NCI-H510A (cell line): ENCODE results near the gene CDK11B.
"Not testable (repeated sequence)": the region's sequence is repeated elsewhere in the genome, so short reads cannot be mapped to it uniquely, and the experiment has no call there.

Experiments used
- DNase-seq: peaks from one replicate; lab custom pipeline; 2025; lab: John Stamatoyannopoulos, UW

The CDK11B gene

DNA sequence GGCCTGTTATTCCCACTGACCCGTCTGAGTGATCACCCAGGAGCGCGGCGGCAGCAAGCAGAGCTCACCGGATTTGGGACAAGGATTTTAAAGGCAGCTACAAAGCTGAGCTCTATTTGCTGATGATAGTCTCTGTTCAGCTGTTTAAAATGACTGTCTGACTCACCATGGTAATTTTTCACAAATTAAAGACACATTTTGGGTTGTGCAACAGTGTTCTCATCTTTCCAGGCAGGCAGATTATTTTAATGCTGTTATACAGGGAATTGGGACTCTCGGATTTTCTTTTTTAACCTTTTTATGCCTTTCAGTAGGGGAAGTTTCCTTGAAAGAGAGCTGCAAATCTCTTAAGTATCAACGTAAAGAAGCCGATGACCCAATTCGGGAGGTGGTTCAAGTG, 3.6 kb upstream of the CDK11B start:
- DNase-seq, result not testable (repeated sequence)

DNA sequence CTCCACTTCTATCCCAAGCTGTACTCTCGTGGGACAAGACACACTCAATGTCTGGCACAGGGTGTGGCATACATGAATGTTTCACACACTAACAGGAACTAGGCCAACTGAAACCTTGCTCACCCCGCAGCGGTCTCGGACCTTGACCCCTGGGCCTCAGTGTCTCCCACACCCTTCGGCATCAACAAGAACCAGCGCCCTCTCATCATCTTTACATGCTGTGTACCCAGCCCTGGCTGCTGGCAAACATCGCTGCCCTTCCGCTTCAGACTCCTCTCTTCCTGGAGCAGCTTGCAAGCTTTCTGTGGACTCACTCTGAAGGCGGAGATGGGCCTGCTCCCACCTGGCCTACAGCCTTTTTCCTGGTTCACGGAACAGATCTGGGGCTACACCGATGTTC, 10.5 kb downstream of the CDK11B start:
- not testable (repeated sequence) for DNase-seq

DNA sequence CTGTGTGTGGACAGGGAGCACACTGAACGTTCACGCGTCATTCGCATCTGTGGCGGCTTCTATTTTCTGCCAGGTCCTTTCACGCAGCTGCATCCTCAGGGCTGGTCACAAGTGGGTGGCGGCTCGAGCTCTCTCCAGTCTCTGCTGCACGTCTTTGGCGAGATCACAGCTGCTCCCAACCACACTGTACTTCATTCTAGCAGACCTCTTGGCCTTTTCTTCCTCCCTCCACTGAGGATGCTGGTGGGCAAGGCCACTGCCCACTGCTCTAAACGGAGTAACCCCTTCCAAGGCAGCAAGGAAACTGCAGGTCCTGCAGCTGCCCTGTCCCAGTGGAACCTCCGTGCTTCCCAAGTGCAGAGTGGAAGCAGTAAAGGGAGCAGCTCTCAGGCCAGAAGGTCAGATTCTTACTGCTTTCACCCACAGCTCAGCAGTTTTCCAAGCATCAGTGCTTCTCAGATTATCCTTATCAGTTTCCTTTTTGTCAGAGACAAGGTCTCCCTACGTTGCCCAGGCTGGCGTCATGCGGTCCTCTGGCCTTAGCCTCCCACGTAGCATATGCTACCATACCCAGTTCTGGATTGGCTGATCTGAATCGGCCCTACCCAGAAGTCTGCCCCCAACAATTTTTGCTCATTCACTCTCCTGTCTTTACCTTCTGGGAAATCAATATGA, 11.1 kb downstream of the CDK11B start:
- DNase-seq, result not testable (repeated sequence)

DNA sequence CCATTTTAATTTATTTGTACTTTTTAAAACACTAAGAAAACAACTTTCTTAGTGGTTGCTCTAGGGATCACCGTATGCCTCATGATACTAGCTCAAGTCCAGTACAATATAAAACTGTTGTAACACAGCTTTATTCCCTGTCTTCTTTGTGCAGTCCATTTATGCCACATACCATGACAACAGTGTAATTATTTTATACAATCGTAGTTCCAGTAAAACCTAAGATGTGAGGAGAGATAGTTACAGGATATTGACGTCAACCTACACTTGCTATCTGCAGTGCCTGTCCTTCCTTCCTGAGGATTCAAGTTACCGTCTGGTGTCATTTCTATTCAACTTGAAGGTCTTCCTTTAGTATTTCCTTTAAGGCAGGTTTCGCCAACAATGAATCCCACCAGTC, 12.5 kb downstream of the CDK11B start:
- DNase-seq, result not testable (repeated sequence)

DNA sequence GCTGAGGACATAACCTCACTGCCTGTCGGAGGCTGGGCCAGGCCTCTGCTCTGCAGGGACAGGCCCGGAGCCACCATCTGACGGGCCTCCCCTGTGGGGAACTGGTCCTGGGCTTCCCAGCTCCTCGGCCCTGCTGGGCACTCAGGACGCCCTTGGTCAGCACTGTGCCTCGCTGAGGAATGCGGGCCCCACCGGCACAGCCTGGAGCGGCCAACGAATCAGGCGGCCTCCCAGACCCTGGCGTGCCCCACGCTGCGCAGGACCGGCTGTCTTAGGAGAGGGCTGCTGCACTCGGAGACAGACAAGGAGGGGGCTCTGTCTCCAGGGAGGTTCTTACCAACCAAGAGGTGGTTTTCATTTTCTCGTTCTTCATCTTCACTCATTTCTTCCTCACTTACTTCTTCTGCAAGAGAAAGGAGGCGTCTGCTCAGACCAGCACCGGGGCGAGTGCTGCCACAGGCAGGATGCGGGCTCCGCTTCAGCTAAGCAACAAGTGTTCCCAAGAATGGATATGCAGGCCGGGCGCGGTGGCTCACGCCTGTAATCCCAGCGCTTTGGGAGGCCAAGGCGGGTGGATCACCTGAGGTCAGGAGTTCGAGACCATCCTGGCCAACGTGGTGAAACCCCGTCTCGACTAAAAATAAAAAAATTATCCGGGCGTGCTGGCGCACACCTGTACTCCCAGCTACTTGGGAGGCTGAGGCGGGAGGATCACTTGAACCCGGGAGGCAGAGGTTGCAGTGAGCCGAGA, 17.9 kb downstream of the CDK11B start:
- not testable (repeated sequence) for DNase-seq

DNA sequence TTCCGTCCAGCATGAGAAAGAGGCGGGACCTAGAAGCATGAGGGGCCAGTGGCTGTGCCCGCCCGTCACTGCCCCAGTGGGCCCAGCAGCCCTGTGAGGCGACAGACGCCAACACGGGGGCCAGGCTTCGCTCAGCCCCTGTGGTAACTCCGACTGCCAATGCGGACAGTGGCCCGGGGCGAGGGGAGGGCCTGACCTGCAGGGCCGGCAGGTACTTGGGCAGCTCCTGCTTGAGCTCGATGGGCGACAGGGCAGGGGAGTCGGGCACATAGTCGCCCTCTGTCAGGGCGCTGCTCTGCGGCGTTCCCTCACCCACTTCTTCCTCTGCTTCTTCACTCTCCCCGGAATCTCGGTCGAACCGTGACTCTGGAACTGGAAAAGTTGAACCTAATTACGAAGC, 18.7 kb downstream of the CDK11B start:
- not testable (repeated sequence) for DNase-seq

DNA sequence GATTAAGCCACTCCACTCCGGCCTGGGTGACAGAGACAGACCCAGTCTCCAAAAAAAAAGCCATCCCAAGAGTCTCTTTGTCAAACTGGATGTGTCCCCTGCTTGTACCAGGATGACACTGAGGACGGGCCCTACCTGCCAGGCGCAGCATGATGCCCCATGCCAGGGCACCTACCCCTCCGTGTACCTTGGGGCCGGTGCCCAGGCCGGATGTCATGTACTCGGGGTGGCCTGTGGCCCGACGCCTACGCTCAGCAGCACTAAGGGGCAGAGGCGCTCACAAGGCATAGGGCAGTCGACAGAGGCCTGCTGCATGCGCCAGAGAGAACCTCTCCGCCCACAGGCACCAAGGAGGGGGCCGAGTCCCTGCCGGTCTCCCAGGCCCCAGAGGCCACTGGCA, 19.4 kb downstream of the CDK11B start:
- not testable (repeated sequence) for DNase-seq

DNA sequence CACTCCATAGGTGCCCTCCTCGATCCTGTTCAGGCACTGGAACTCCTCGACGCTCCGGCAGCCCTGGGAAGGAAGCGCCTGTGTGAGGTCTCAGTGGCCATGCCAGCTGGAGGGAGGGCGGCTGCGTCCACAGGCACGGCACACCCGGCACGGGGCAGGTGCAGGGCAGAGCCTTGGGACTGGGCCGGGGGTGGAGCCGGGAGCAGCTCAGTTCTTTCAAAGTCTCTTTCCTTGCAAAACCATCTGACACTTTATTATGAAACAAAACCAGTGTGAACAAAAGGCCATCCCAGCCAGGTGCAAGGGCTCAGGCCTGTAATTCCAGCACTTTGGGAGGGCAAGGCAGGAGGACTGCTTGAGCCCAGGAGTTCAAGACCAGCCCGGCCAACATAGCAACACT, 20.3 kb downstream of the CDK11B start:
- not testable (repeated sequence) for DNase-seq

DNA sequence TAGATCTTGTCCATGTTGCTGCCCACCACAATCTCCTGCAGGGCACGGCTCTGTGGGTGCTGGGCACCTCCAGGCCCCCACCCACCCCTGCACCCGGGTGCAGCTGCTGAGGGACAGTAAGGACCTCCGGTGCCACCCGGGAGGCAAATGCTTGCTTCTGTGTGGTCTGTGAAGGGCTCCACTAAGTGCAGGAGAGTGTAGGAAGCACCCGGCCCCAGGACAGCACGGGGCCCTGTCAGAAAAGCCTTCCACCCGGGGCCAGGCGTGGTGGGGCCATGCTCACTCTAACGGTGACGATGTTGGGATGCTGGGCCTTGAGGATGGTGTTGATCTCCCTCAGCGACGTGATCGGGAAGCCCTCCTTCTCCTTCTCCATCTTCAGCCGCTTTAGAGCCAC, 21.3 kb downstream of the CDK11B start:
- DNase-seq, result not testable (repeated sequence)

DNA sequence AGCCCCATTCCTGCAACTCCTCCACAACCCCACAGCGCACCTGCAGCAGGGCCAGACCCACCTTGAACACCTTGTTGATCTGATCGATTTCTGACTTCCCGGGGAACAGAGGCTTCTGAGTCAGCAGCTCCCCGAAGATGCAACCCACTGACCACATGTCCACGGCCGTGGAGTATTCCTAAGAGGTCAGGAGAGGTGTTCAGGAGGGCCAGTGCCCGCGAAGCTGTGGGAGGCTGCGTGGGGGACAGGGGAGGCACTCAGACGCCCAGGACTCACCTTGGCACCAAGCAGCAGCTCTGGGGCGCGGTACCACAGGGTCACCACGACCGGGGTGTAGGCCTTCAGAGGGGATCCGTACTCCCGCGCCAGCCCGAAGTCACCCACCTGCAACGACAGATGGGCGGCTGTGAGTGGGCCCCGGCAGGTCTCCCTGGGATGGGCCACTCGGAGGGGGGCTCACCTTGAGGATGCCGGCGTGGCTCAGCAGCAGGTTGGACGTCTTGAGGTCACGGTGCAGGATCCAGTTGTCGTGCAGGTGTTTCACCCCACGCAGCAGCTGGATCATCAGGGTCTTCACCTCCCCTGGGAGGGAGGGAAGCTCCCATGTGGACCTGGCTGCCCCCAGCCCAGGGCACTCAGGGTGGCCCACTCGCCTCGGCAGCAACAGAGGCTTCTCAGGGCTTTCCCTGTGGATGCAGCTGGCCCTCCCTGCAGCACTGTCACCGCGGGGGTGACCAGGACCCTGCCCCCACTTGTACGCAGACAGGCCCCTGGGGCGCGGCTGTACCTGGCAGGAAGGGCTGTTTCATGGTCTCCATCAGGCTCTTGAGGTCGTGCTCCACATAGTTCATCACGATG, 22.0 kb downstream of the CDK11B start:
- DNase-seq, result not testable (repeated sequence)

DNA sequence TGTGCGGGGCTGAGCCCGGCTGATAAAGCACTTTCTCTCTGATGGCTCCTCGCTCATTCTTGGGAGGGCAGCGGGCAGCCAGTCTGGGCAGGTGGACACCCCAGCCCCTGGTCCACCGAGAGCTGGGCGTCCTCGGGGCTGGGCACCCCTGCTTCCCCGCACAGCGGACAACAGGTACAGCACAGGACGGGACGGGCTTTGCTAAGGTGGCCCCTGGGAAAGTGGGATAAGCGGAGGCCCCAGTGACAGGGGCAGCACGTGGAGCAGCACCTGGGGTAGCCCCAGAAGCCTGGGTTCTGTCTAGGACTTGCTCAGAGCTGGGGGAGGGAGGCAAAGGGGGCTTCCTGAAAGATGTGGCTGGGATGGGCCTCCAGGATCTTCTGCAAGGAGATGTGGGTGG, 24.2 kb downstream of the CDK11B start:
- DNase-seq, result not testable (repeated sequence)

DNA sequence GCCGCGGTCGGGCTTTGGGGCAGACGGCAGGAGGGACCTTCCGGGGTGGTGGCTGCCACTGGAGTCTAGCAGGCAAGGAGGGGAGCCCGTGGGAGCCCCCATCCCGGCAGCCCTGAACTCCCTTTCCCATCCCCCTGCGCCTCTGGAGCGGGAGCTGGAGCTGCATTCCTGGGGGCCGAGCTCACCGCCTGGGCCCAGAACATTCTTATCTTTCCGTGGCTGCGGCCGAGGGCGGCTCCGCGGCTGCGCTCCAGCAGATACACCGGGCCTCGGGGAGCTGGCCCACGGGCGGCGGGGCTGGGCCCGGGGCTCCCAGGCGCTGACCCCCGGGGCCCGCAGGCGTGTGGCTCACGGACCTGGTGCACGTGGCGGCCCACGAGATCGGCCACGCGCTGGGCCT, 25.4 kb downstream of the CDK11B start:
- not testable (repeated sequence) for DNase-seq

DNA sequence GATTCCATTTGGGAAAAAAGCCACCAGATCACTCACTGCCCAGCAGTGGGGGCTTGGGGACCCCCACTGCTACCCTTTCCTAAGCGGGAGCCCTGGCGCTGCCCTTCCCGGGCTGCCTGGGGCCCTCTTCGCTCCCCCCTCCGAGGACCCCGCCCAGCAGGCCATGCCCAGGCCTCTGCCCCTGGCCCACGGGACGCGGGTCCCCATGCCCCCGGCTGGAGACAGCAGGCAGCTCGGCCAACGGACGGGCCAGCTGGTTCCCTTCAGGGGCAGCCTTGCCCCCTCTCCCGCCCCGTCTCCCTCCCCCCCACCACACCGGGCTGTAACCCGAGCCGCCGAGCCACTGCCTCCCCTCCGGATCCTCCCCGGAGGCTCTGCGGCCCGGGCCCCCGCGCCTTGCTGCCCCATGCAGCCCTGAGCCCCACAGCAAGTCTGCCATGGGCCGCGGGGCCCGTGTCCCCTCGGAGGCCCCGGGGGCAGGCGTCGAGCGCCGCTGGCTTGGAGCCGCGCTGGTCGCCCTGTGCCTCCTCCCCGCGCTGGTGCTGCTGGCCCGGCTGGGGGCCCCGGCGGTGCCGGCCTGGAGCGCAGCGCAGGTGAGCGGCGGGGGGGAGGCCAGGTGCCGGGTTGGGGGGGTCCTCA, 26.9 kb downstream of the CDK11B start, which contains the start of gene MMP23B:
MMP23B (plus strand) TSS at position 392 of the 639 bp plus-strand sequence; CDS start at position 438, 46 bp downstream.
- peak; percentile 69 for DNase-seq

DNA sequence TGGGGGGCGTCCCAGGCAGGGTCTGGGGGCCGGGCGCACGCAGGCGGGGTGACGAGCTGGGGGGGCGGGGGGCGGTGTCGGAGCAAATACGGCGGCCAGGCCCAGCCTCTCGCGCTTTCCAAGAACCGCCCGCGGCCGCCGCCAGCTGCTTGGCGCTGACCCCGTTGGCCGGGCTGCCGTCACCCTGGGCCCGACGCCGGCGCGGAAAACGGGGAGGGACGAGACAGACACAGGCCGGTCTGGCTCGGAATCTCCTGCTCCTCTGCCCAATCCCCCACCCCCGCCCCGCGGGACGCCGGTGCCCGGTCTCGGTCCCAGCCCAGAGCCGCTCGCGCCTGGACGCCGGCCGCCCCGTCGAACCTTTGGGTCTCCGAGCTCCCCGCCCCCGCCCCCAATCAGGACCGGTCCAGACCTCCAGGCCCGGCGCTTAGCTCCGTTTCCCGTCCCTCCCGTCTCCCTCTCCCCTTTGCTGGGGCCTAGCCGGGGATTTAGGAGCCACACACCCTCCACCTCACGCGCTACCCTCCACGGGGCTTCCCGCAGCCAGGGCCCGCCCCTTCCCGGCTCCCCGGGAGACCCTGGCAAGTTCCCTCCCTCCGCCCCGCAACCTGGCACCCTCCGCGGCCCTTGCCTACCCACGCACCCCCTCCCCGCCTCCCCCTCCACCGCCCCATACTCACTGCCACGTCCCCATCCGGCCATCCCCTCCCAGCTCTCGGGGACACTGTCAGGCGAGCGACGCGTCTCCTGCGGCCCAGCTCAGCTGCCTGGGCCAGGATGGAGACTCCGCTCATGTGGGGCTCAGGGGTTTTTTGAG, 27.6 kb downstream of the CDK11B start:
- DNase-seq, result no peak

DNA sequence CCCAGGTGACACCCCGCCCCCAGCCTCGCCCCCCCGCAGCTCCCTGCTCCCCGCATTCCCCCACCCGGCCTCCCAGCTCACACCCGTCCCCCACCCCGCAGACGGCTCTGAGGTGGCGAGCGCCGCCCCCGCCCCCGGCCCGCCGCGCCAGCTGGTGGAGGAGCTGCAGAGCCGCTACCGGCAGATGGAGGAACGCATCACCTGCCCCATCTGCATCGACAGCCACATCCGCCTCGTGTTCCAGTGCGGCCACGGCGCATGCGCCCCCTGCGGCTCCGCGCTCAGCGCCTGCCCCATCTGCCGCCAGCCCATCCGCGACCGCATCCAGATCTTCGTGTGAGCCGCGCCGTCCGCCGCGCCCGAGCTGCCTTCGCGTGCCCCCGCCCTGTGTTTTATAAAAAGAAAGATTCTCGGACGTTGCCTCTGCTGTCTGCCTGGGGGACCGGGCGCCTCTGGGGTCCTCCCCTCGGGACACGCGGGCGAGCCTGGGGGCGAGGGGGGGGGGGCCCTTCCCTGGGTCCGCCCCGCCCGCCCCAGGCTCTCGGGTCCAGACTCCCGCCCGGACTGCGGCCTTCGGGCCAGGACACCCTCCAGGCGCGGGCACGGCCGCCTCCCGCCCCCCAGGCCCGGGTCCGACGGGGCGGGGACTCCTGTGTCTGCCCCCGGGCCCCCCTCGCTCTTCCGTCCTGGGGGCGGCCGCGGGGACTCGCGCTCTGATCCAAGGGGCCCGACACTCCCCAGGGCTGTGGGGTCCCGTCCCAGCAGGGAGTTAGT, 28.4 kb downstream of the CDK11B start:
- peak; percentile 91 for DNase-seq

DNA sequence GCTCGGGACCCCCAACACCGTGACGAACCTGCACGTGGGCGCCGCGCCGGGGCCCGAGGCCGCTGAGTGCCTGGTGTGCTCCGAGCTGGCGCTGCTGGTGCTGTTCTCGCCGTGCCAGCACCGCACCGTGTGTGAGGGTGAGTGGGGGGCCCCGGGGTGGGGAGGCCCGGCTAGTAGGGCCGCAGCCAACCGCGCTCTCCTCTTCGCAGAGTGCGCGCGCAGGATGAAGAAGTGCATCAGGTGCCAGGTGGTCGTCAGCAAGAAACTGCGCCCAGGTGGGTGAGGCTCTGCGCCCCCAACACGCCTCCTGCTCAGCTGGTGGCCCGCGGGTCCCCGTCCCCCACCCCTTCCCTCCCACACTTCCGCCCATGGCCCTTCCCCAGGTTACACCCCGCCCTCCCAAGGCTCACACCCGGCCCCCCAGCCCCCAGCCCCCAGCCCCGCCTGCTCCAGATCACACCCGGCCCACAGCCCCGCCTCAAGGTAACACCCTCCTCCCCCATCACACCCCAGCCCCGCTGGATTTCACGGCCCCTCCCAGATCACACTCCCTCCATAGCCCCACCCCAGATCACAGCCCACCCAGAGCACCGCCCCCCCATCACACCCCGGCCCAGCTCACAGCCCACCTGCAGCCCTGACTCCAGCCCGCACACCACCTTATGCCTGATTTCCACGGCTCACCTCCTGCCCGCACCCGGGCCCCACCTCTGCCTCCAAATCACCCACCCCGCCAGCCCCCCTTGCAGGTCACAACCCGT, 29.2 kb downstream of the CDK11B start:
- no peak for DNase-seq

DNA sequence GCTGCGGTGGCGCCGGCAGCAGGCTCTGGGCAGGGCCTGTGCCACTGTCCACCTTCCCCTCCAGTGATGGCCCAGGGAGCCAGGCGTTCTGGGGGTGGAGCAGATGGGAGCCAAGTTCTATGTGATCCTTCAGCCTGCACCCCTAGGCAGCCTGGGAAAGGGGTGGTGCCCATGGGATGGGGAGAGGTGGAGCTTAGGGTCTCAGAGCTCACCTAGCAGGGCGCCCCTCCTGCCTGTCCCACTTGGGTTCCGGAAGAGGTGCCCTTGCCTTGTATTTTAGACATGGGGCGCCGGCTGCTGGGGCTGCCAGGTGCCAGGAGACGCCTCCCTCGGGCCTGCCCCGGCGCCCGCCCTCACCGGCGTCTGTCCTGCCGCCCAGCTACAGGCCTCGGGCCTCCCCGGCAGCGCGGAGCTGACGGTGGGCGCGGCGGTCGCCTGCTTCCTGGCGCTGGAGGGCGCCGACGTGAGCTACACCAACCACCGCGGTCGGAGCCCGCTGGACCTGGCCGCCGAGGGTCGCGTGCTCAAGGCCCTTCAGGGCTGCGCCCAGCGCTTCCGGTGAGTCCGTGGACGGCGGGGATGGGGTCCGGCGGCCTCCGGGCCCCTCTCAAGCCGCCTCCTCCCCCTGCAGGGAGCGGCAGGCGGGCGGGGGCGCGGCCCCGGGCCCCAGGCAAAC, 29.9 kb downstream of the CDK11B start:
- no peak for DNase-seq

DNA sequence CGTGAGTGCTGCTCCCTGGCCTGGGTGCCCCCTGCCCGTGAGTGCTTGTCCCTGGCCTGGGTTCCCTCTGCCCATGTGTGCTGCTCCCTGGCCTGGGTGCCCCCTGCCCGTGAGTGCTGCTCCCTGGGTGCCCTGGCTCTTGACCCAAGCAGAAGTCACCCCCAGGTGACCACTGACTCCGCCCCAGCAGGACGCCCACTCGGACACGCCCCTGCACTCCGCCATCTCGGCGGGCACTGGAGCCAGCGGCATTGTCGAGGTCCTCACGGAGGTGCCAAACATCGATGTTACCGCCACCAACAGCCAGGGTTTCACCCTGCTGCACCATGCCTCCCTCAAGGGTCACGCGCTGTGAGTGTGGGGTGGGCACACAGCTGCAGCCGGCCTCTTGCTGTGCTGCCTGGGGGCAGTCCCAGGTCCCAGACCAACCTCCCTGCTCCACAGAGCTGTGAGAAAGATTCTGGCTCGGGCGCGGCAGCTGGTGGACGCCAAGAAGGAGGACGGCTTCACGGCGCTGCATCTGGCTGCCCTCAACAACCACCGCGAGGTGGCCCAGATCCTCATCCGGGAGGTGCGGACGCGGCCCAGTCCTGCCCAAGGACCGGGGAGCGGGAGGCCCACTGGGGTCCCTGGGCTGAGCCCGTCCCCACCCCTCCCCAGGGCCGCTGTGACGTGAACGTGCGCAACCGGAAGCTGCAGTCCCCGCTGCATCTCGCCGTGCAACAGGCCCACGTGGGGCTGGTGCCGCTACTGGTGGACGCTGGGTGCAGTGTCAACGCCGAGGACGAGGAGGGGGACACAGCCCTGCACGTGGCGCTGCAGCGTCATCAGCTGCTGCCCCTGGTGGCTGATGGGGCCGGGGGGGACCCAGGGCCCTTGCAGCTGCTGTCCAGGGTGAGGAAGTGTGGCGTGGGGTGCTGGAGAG, 30.7 kb downstream of the CDK11B start:
- no peak for DNase-seq
